ENCODE measurements around the gene CCDC149.
"Not testable (repeated sequence)": the region's sequence is repeated elsewhere in the genome, so short reads cannot be mapped to it uniquely, and the experiment has no call there.

Gene CCDC149

DNA sequence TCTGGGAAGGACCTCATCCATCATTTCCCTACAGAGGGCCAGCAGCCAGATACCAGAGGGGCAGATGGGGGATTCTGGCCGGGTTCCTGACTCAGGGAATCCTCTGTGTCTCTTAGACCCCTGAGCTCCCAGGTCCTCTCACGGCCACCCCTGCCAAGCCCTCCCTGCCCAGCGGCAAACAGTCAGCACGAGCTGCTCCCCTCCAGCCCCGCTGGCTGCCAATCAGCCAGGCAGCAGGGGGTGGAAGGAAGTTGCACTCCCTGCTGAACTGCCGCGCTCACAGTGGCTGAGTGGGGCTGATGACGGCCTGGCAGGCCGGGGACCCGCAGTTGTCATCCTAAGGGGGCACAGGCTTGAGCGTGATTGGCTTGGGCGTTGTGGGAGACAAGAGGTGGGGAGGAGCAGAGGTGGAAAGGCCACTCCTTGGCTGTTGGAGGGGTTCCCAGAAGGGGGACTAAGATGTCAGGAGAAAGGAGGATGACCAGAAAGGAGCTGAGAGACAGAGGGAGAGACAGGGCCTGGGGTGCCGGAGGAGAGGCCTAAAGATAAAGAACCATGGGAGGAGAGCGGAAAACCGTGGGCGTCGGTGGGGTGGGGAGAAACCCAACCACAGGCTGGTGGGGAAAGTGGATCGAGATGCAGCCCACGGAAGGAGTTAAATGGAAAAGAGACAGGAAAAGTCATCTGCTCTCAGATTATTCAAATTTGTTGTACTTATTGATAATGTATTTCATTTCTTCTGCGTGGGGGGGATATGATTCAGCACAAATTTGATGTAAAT lies 4.4 kb upstream of the CCDC149 start:
- no peak for DNase-seq (ENCODE audit: low read depth)

- DNase-seq (ENCODE audit: low read depth) = no peak
Measured at GRCh38 chr4:24915121-24915922, 2.5 kb upstream of the CCDC149 start.

DNA sequence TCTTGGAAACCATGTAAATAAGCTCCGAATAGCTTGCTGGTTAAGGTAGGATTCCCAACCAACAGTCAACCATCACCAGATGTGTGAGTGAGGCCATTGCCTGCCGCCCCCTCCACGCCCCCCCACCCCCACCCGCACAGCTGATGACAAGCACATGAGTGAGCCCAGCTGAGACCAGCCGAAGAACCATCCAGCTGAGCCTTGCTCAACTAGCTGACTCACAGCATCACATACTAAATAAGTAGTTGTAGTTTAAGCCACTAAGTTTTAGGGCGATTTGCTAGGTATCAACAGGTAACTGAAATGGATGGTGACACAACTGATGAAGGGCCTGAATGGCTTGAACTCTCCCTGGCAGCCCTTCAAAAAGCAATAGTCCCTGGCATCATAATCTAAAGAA lies 1.6 kb upstream of the CCDC149 start:
- no peak for DNase-seq (ENCODE audit: low read depth)

GRCh38 chr4:24913119-24913485 lies 260 bp upstream of the CCDC149 start:
- DNase-seq (ENCODE audit: low read depth) = no peak

GRCh38 chr4:24910499-24910898 lies 2.3 kb downstream of the CCDC149 start:
- no peak for DNase-seq (ENCODE audit: low read depth)

DNA sequence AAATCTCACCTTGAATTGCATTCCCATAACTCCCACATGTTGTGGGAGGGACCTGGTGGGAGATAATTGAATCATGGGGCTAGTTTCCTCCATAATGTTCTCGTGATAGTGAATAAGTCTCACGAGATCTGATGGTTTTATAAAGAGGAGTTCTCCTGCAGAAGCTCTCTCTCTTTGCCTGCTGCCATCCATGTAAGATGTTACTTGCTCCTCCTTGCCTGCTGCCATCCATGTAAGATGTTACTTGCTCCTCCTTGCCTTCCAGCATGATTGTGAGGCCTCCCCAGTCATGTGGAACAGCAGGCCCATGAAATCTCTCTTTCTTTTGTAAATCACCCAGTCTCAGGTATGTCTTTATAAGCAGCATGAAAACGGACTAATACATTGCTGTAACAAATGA lies 3.2 kb downstream of the CCDC149 start:
- not testable (repeated sequence) for DNase-seq (ENCODE audit: low read depth)

DNA sequence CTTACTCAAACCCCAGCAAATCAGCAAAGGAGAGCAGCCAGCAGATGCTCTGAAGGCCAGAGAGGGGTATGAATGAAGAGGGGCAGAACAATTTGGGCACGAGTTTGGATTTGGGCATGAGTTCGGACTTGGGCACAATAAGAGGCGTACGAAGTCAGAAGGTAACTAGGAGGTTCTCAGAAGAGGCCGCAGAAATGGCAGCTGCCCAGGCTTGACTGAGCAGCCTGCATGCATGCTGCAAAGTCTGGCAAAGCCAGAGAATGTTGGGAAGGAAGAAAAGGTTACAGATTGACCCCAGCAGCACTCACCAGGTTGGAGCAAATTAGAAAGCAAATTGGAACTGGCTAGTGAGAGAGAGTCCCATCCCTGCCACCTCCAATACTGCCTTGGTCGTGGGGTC lies 15.2 kb downstream of the CCDC149 start:
- no peak for DNase-seq (ENCODE audit: low read depth)

GRCh38 chr4:24896977-24897376 lies 15.9 kb downstream of the CCDC149 start:
- no peak for DNase-seq (ENCODE audit: low read depth)

GRCh38 chr4:24896056-24896455 lies 16.8 kb downstream of the CCDC149 start:
- DNase-seq (ENCODE audit: low read depth) = no peak

DNA sequence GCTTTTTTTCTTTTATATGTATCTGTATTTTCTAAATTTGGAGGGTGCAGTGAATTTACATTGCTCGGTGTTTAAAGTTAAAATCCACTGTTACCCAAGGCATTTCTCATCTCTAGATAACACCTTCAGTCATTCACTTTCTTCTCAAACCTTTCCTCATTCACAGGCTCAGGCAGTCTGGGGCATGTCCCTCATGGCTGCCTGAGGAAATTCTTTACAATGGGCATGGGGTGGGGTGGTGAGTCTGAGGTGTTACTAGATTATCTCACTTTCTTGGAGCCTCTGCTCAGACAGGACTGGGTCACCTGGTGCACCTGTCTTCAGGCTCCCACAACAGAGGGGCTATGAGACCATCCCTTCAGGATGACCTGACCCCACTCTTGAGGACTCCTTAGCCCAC lies 17.4 kb downstream of the CCDC149 start:
- DNase-seq (ENCODE audit: low read depth) = no peak

DNA sequence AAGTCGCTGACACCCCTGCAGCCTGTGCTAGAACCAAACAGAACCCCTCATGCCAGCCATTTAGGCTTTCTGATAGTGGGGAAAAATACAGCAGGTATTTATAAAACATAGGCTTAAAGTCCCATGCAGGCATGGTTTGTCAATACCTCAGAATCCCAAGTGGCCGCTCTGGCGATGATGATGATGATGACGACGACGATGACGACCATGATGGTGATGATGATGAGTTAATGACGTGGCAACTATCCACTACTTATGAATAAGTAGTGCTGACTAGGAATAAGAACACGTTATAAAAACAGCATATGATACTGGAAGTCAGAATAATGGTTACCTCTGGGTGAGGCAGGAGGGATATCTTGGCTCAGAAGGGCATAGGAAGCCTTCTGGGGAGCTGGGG lies 18.0 kb downstream of the CCDC149 start:
- no peak for DNase-seq (ENCODE audit: low read depth)

- DNase-seq (ENCODE audit: low read depth) = no peak
Measured at GRCh38 chr4:24894243-24894642, 18.6 kb downstream of the CCDC149 start.

- DNase-seq (ENCODE audit: low read depth) = no peak
Measured at GRCh38 chr4:24892778-24893177, 20.1 kb downstream of the CCDC149 start.

GRCh38 chr4:24892278-24892677 lies 20.6 kb downstream of the CCDC149 start:
- no peak for DNase-seq (ENCODE audit: low read depth)

DNA sequence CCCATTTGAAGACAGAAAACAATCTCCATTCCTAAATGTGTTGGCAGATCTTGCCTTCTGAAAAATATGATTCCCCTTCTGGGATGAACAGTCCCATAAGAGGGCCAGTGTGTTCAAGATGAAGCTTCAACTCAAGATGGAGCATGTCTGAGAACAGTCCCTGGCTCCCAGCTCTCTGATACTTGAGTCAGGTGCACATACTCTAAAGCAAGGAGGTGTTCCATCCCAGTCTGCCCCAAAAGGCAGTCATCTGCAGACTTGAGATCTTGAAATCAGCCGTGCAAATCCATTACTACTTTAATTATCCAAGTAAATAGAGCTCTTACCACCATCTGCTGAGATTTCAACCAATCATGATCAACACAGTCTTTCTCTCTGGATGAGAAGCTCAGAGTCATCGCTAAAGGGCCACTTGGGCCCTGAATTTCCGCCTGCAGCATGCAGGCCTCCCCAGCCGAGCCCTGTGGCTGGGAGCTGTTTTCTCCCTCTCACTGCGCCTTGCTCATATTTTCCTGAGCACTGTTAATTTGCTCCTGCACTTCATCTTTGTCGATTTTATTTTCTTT lies 22.2 kb downstream of the CCDC149 start:
- no peak for DNase-seq (ENCODE audit: low read depth)

- no peak for DNase-seq (ENCODE audit: low read depth)
Measured at GRCh38 chr4:24889991-24890390, 22.9 kb downstream of the CCDC149 start.

DNA sequence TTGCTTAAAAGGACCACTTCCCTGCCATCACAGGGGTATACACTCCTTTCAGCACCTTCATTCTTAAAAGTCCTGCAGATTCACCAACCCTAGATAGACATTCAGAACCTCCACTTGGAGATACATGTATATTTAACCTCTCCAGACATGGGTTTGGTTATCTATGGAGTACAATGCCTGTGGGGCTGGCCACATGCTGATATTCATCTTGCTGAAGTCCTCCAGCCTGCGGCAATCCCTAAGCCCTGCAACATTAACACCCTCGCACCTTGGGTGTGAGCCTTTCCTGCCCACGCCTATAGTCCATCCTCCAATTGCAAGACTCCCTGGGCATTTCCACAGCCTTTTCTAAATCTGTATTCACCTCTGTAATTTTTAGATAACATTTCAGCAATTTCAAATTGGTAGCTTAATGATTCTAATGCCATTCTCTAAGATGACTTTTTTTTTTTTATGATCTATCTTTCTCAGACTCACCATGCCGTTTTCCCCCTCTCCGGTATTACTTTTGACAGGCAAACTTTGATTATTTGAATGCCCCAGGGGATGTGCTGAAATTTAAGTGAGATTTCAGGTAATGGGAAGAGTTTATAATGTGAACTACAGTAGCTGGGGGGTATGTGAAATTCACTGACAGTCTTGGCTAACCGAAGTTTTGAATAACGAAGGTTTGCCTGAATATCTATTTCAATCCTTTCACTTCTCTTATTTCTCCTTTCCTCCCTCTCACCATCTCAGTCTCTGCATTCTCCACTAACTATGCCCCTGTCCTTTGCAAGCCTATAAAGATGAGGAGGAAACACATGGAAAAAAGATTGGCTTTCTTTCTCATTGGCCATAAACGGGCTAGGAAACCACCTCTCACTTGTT lies 24.1 kb downstream of the CCDC149 start:
- DNase-seq (ENCODE audit: low read depth) = no peak

DNA sequence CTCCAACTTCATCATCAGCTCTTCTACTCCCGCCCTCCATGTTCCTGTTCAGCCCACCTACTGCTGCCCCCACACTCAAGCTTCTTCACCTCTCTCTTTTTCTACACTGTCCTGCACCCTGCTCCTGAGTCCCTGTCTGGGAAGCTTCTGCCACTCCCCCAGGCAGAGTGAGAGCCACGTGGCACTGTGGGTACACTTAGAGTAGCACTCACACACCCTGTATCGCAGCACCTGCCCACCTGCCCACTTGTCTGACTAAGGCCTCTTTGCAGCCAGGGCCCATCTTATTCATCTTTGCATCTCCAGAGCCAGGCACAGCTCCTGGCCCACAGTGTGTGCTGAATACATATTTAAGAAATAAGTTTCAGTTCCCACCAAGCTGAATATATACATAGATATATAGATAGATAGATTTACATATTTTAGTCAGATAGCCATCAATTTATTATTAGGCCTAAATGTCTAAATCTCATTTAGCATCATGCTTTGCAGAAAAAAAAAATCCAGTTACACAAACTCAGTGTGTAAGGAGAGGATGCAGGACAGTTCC lies 24.9 kb downstream of the CCDC149 start:
- DNase-seq (ENCODE audit: low read depth) = no peak

GRCh38 chr4:24886596-24886995 lies 26.2 kb downstream of the CCDC149 start:
- no peak for DNase-seq (ENCODE audit: low read depth)

DNA sequence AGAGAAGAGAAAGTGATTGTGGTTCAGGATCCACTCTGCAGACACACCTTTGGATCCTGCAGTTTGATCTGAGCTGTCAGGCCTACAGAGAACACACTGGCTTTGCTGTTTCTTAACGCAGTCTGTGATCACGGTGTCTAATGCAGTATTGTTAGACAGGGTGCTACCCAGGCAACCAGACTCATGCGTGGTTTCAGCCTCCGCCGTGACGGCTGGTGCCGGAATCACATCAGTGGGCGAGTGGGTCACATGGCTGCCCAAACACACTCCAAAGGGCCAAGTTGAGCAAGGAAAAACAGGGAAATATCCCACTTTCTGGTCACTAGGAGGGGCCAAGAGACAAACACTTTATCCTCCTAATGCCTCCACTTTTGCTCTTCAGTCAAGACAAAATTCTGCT lies 27.5 kb downstream of the CCDC149 start:
- no peak for DNase-seq (ENCODE audit: low read depth)

DNA sequence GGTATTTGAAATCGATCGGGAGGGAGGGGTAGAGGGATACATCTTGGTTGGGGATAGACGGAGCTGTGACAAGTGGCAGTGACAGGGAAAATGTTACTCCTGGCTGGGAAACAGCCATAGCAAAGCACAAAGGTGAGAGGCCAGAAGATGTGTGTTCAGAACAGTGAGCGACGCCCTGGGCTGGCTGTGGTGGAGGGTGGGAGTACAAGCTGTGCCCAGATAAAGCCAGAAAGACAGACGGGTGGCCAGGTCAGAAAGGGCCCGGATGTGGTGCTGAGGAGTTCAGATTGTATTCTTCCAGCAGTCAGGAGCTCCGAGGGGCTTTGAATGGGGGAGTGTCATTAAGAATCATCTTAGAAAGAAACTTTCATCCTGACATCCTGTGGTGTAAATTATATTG lies 27.9 kb downstream of the CCDC149 start:
- no peak for DNase-seq (ENCODE audit: low read depth)

Data from T-helper 22 cell (primary cell).